IMR-90 (cell line): ENCODE results near the gene PEX19.

ENCODE experiments used
- CHD1 ChIP-seq: IDR thresholded peaks from 2 replicates; pipeline ENCODE4 v1.6.1; 2012; ENCODE audit warnings: low read depth, low read length, improper control_type of control experiment
- CTCF ChIP-seq: conservative IDR thresholded peaks from 2 replicates; pipeline ENCODE4 v1.5.1; 2012; ENCODE audit warnings: mild to moderate bottlenecking, low read depth, low read length, improper control_type of control experiment
- ELK1 ChIP-seq: fragments of 150-350 bp; IDR thresholded peaks from 2 replicates; pipeline ENCODE4 v1.6.1; 2016; ENCODE audit warnings: low read depth, mild to moderate bottlenecking, low read length, moderate library complexity, borderline replicate concordance
- MAFK ChIP-seq: IDR thresholded peaks from 2 replicates; pipeline ENCODE4 v1.6.1; 2012; ENCODE audit warnings: low read depth, low read length, improper control_type of control experiment
- MAZ ChIP-seq: IDR thresholded peaks from 2 replicates; pipeline ENCODE4 v1.6.1; 2012; ENCODE audit warnings: low read depth, mild to moderate bottlenecking, low read length, improper control_type of control experiment, moderate library complexity, borderline replicate concordance
- POLR2A ChIP-seq: IDR thresholded peaks from 2 replicates; pipeline ENCODE4 v1.6.1; 2012; ENCODE audit warnings: mild to moderate bottlenecking, low read depth, low read length
- SMC3 ChIP-seq: fragments of 150-350 bp; IDR thresholded peaks from 2 replicates; pipeline ENCODE4 v1.6.1; 2016; ENCODE audit warnings: low read depth, mild to moderate bottlenecking, antibody characterized with exemption, low read length, moderate library complexity

GRCh38 chr1:160285506-160285905 lies 573 bp upstream of the PEX19 start:
- TF ChIP-seq CTCF (no peak), ELK1 (no peak), POLR2A (no peak), SMC3 (no peak), CHD1 (no peak), MAFK (no peak), MAZ (no peak)
